NCI-H2029 treated with DMSO at 0.1 percent for 48 hours (cell line): ENCODE data around the gene GSG1L2.
"Not testable (repeated sequence)": the region's sequence is repeated elsewhere in the genome, so short reads cannot be mapped to it uniquely, and the experiment has no call there.

Source experiments
- DNase-seq: peaks from one replicate; lab custom pipeline; 2025; lab: John Stamatoyannopoulos, UW

GSG1L2 gene

DNA sequence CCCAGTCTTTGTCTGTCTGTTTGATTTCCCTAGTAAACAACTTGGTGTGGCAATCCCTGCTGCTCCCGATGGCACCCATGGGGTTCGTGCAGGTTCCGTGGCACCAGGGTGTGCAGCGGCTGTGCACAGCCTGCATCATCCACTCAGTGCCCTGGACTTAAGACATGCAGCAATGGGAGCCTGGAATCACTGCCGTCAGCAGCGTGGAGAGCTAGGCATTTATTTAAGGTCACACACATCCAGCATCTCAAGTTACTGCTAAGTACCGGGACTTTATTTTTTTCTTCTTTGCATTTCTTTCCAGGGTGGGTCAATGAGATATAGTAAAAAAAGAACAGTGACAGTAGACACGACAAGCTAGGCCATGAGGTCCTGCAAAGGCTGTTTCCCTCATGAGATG, 33.3 kb downstream of the GSG1L2 start:
- DNase-seq = no peak

DNA sequence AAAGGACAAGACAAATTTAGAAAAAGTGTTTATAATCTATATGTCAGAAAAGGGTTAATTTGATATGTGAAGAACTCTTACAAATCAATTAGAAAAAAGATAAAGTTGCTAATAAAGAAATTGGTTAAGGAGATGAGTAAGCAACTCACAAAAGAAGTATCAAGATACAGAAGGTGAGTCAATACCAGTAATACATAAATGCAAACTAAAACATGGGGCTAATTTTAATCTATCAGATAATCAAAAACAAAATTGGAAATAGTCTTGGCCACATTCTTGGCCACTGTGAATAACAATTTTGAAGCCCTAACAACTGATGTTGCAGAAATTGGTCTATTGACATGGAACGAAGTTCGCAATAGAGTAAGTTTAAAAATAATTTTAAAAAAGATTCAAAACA, 37.3 kb downstream of the GSG1L2 start:
- no peak for DNase-seq

- not testable (repeated sequence) for DNase-seq
Observed at GRCh38 chr17:9783465-9783864, 38.4 kb downstream of the GSG1L2 start.

DNA sequence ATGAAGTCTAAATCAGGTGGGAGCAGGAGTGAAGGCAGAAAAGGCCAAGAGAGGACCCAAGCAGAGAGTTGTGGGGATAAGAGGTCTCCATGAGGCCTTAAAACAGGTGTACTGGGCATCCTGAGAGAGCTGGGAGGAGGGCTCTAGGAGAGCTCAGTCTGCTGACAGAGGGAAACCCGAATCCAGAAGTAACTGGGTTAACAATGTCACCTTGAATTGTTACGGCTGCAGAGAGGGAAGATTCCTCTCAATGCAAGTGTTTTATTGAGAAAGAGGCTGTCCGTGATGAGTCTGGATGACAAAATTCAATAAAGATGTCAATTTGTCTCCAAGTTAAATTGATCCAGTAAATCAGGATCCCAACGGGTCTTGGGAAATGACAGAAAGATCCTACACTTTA, 38.8 kb downstream of the GSG1L2 start:
- no peak for DNase-seq

- no peak for DNase-seq
Observed at GRCh38 chr17:9780552-9780951, 41.3 kb downstream of the GSG1L2 start.

DNA sequence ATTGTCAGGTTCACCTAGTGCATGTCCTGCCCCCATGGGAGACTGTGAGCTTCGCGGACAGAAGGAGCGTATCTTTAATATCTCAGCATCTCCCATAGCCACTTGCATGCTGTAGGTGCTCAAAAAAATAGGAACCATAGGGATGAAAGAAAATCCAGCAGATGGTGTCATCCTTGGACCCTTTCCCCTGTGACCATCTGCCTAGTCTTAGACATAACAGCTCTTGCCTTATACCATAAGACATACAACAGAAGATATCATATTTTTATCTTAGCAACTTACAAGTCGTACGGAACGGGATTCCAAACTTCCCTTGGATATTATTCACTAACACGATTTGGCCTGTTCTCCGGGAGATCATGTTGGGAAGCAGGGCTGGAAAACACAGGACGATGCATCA, 45.0 kb downstream of the GSG1L2 start:
- DNase-seq = no peak

DNA sequence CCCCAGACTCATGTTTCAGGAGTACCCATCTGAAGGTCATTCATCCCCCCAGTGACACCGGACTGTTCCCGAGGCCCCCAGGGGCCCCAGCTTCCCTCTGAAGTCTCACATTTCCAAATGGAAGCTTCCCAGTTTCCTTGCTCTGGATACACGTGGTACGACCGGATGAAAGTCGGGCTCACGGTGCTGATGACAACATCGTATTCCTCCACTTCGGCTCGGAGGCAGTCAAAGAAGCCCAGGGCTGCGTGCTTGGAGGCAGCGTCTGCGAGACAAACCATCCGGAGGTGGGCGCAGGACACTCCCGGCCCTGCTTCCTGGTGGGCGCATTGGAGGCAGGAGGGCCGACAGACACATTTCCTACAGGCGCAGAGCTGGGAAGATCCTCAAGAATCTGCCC, 49.2 kb downstream of the GSG1L2 start:
- DNase-seq = no peak

GRCh38 chr17:9771465-9771864, 50.4 kb downstream of the GSG1L2 start:
- no peak for DNase-seq

- no peak for DNase-seq
Observed at GRCh38 chr17:9769036-9769695, 52.7 kb downstream of the GSG1L2 start.

DNA sequence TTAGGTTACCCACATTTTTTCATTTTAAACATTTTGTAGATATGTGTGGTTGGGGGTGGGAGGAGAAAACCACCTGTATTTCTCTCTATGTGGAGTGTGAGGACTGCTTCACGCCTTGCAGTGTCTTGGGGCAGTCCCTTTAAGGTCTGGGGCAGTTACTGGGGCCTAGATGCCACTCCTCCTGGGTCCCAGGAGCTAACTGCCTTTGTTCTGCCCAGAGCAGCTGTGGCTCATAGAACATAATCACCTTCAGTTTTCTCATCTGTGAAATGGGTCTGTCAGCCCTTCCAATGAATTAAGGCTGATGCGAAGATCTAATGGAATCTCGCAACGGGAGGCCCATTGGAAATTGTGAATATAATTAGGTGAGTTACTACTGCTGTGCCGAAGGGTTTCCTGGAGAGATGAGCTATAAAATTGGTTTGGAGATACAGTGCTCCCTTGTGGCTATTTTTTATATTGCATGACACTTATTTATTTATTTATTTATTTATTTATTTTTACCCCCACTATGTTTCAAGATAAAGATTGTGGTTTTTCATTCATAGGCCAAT, 53.4 kb downstream of the GSG1L2 start:
- DNase-seq = peak; percentile 6

- no peak for DNase-seq
Observed at GRCh38 chr17:9767432-9767991, 54.4 kb downstream of the GSG1L2 start.

- no peak for DNase-seq
Observed at GRCh38 chr17:9766970-9767369, 54.9 kb downstream of the GSG1L2 start.

DNA sequence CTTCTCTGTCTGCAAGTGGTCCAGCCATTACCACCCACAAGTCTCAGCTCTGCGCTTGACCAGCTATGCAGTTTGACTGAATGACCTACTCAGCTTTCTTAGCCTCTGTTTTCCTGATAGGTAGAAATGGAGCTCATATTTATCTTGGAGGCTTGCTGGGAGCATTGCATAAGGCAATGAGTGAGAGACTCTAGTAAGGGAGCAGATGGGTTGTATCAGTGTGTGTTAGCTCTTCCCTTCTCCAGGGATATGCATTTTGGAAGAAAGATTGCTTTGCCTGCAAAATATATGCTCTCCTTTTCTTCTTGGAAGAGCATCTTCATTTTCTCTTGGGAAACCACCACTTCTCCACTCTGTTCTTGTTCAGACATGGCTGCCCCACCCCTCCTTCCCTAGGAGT, 56.6 kb downstream of the GSG1L2 start:
- DNase-seq = no peak

DNA sequence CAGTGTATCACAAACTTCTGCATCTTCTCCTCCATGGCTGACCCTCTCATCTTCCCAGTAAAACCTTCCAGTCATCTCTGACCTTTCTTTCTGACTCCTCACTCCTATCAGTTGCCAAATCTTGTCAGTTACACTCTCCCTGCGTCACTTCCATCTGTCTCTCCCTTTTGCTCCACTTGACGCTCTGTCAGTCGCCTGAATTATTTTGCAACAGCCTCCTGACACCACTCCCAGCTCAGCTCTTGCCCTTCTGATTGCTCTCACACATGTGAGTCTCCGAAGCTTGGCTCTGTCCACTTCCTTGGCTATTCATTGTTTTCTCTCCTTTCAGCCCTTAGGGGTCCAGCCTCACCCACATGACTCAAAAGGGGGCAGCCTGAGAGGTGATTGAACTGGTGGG, 58.2 kb downstream of the GSG1L2 start:
- DNase-seq = no peak

DNA sequence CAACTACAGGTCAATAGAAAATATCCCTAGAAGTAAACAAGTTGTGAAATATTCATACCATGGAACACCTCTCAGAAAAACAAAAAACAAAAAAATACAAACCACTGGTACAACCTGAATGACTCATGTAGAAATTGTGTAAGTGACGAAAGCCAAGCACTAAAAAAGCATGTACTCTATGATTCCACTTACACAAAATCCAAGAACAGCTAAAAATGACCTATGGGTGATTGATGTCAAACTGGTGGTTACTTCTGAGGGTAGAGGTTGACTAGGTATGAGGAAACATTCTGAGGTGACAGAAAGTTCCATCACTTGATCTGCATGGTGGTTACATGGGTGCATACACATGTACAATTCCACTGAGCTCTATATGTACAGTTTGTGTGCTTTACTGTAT, 61.6 kb downstream of the GSG1L2 start:
- DNase-seq = no peak

- no peak for DNase-seq
Observed at GRCh38 chr17:9755083-9755482, 66.8 kb downstream of the GSG1L2 start.
